GM19372 (cell line): Measurements from ENCODE around the gene FEZF2.

ENCODE experiments used
- ATAC-seq: cut with Tn5 transposase; IDR thresholded peaks from one replicate; pipeline ENCODE4 v1.9.1; 2021; ENCODE audit warnings: mild to moderate bottlenecking, low read depth, moderate library complexity; ENCODE audit not compliant: unreplicated experiment

FEZF2 gene

GRCh38 chr3:62373714-62374333 is 474 bp upstream of the FEZF2 start:
- no peak for ATAC-seq

GRCh38 chr3:62372621-62373041 is 719 bp downstream of the FEZF2 start:
- ATAC-seq, result no peak

GRCh38 chr3:62371720-62372591 is 1.4 kb downstream of the FEZF2 start:
- ATAC-seq, result no peak

- ATAC-seq, result no peak
These were observed 2.3 kb downstream of the FEZF2 start for GRCh38 chr3:62370858-62371719.

- ATAC-seq, result no peak
These were observed 3.1 kb downstream of the FEZF2 start for GRCh38 chr3:62370112-62370857.

GRCh38 chr3:62369476-62369743 is 3.9 kb downstream of the FEZF2 start:
- no peak for ATAC-seq

- no peak for ATAC-seq
These were observed 4.5 kb downstream of the FEZF2 start for GRCh38 chr3:62368705-62369475.

- no peak for ATAC-seq
These were observed 5.1 kb downstream of the FEZF2 start for GRCh38 chr3:62368290-62368704.

GRCh38 chr3:62367763-62368195 is 5.6 kb downstream of the FEZF2 start:
- no peak for ATAC-seq

- no peak for ATAC-seq
These were observed 7.2 kb downstream of the FEZF2 start for GRCh38 chr3:62366126-62366484.

- no peak for ATAC-seq
These were observed 7.8 kb downstream of the FEZF2 start for GRCh38 chr3:62365391-62366125.

GRCh38 chr3:62364191-62364590 is 9.2 kb downstream of the FEZF2 start:
- no peak for ATAC-seq

- no peak for ATAC-seq
These were observed 10.1 kb downstream of the FEZF2 start for GRCh38 chr3:62363275-62363674.

- no peak for ATAC-seq
These were observed 11.5 kb downstream of the FEZF2 start for GRCh38 chr3:62361824-62362223.

GRCh38 chr3:62361261-62361660 is 12.1 kb downstream of the FEZF2 start:
- no peak for ATAC-seq

GRCh38 chr3:62359531-62359930 is 13.8 kb downstream of the FEZF2 start:
- ATAC-seq, result no peak

- ATAC-seq, result no peak
These were observed 17.0 kb downstream of the FEZF2 start for GRCh38 chr3:62356356-62356755.

- ATAC-seq, result no peak
These were observed 17.6 kb downstream of the FEZF2 start for GRCh38 chr3:62355703-62356102.

GRCh38 chr3:62343755-62344154 is 29.6 kb downstream of the FEZF2 start:
- no peak for ATAC-seq
